GM19324 (cell line): ENCODE measurements around the gene TNFRSF9.

Experiments used
- ATAC-seq: cut with Tn5 transposase; IDR thresholded peaks from one replicate; pipeline ENCODE4 v1.9.1; 2021; ENCODE audit warnings: mild to moderate bottlenecking, moderate library complexity; ENCODE audit not compliant: unreplicated experiment, low FRiP score

TNFRSF9 gene

GRCh38 chr1:7879228-7879627 is 61.4 kb downstream of the TNFRSF9 start:
- no peak for ATAC-seq

- ATAC-seq = no peak
These were observed 62.6 kb downstream of the TNFRSF9 start for GRCh38 chr1:7878027-7878426.

GRCh38 chr1:7873801-7874795 is 66.5 kb downstream of the TNFRSF9 start:
- ATAC-seq = no peak

- ATAC-seq = no peak
These were observed 69.5 kb downstream of the TNFRSF9 start for GRCh38 chr1:7871136-7871535.

GRCh38 chr1:7869136-7869920 is 71.3 kb downstream of the TNFRSF9 start:
- no peak for ATAC-seq

- no peak for ATAC-seq
These were observed 72.4 kb downstream of the TNFRSF9 start for GRCh38 chr1:7868070-7868780.

- no peak for ATAC-seq
These were observed 74.7 kb downstream of the TNFRSF9 start for GRCh38 chr1:7865978-7866377.
